Measurements from ENCODE around the gene CHST9. TPM values are rescaled to one million over a fixed set of nuclear protein-coding genes. Genes with fewer than 3 reads are reported as not detected.
A peak's percentile ranks its signal among the peaks of the same experiment; 100 is the strongest.

CHST9 gene
- total RNA-seq, 1 experiment from 2014 or later: 19.2 TPM

- TF ChIP-seq E2F5 (CRISPR knock-in tag; IDR thresholded peaks at IDR 0.05): peak; percentile 65; the same call in 1 of the 2 replicates
- peak; percentile 17; the same call in 1 of the 2 replicates for TF ChIP-seq FOXK1 (CRISPR knock-in tag; IDR thresholded peaks at IDR 0.05)
- TF ChIP-seq ZNF232 (CRISPR knock-in tag; IDR thresholded peaks at IDR 0.05): no peak
- TF ChIP-seq TEAD4 (CRISPR knock-in tag; IDR thresholded peaks at IDR 0.05): no peak
- TF ChIP-seq SP1 (CRISPR knock-in tag; conservative IDR thresholded peaks at IDR 0.05): peak; percentile 53; the same call in 1 of the 2 replicates
- no peak for TF ChIP-seq RELA (CRISPR knock-in tag; IDR thresholded peaks at IDR 0.05; ENCODE audit: borderline replicate concordance)
- peak; percentile 54; the same call in 1 of the 2 replicates for TF ChIP-seq FOXP1 (CRISPR knock-in tag; IDR thresholded peaks at IDR 0.05; ENCODE audit: borderline replicate concordance)
- TF ChIP-seq FOXP4 (CRISPR knock-in tag; IDR thresholded peaks at IDR 0.05): peak; percentile 65; the same call in 1 of the 2 replicates
- TF ChIP-seq AR (CRISPR knock-in tag; IDR thresholded peaks at IDR 0.05): no peak
- TF ChIP-seq MXD4 (CRISPR knock-in tag; IDR thresholded peaks at IDR 0.05; ENCODE audit: borderline replicate concordance): no peak
- TF ChIP-seq KAT7 (CRISPR knock-in tag; IDR thresholded peaks at IDR 0.05; ENCODE audit: borderline replicate concordance): no peak
- peak; percentile 79 for TF ChIP-seq ETV6 (CRISPR knock-in tag; IDR thresholded peaks at IDR 0.05)
- TF ChIP-seq HMGA2 (CRISPR knock-in tag; IDR thresholded peaks at IDR 0.05): no peak
- no peak for TF ChIP-seq USF2 (CRISPR knock-in tag; IDR thresholded peaks at IDR 0.05)
- no peak for TF ChIP-seq ZNF671 (CRISPR knock-in tag; IDR thresholded peaks at IDR 0.05)
- no peak for TF ChIP-seq ATF6 (CRISPR knock-in tag; IDR thresholded peaks at IDR 0.05)
- no peak for TF ChIP-seq E2F1 (CRISPR knock-in tag; IDR thresholded peaks at IDR 0.05)
Measured at GRCh38 chr18:26863122-26863879, 321.8 kb downstream of the CHST9 start (continued).

Measured in WTC11 (cell line).